Endometrial microvascular endothelial cells (primary cell): ENCODE measurements around the gene UBE2L3. TPM values are rescaled to one million over a fixed set of nuclear protein-coding genes. Genes with fewer than 3 reads are reported as not detected.
"Not testable (repeated sequence)": the region's sequence is repeated elsewhere in the genome, so short reads cannot be mapped to it uniquely, and the experiment has no call there.

Source experiments
- in situ Hi-C: cut with HindIII; loops from 2 replicates; pipeline ENCODE4 v1.10.0; 2017; ENCODE audit warnings: low sequenced_read_pairs, low pct_unique_long_range_greater_than_20kb; ENCODE audit errors: inconsistent ontology term
- total RNA-seq: library from RNA; depleted of rRNA; stranded (reverse); fragments of >200 nt; gene quantifications from one replicate; pipeline ENCODE4 v1.2.3, GENCODE V29; 2015; ENCODE audit errors: inconsistent ontology term

UBE2L3 gene
- 56.3 TPM for total RNA-seq

- in situ Hi-C loops, result no loop called here
Measured at GRCh38 chr22:21567456-21568346, at the start of gene UBE2L3. UBE2L3 (plus strand) TSS chr22:21567714; CDS start chr22:21567745, 31 bp downstream.

GRCh38 chr22:21526705-21527500, 40.6 kb upstream of the UBE2L3 start:
- in situ Hi-C loops, result not testable (repeated sequence)

GRCh38 chr22:21531525-21531924, 36.0 kb upstream of the UBE2L3 start:
- in situ Hi-C loops, result not testable (repeated sequence)

DNA sequence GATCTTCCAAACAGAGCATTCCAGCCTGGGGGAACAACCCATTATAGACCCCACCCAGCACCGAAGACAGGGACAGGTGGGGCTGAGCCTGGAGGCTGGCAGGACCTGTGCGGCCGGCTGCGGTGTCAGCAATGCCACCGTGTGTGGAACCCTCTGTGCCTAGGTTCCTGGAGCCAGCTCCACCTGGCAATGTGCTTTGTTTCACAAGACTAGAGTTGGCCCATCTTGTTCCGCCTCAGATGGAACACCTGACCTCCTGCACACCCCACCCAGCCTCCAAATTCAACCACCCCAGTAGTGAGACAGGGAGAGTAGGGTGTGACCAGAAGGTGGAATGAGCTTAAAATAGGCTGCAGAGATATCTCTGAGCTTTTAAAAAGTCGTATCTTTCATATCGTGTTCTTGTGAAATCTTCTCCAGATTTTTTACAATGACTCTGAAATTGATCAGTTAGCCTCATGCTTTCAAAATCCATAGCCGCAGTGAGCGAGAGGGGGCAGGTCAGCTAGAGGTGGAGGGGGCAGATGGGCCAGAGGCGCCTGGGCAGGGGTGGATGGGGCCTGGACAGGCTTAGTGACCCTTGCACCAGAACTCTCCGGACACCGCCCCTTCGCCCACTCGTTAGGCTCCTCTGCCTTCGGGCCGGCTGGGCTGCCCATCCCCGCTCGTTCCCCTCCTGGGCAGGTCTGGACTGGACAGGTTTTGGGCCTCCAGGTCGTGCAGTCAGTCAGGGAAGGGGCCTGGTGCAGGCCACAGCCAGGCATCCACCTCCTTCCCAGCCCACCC, 34.5 kb upstream of the UBE2L3 start:
- in situ Hi-C loops, result not testable (repeated sequence)

DNA sequence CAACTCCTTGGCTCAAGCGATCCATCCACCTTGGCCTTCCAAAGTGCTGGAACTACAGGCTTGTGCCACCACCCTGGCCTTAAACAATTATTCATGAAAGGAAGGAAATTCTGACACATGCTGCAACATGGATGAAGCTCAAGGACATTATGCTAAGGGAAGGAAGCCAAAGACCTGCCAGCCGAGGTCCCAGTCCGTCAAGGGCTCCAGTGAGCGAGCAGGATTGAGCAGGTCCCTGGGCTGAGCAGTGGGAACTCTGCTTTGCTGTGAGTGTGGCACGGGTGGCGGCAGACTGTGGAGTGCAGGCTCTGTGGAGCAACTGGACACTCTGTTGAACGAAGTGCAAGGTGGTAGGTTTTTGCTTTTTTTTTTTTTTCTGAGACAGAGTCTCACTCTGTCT, 27.7 kb upstream of the UBE2L3 start:
- in situ Hi-C loops, result not testable (repeated sequence)

- in situ Hi-C loops, result not testable (repeated sequence)
Measured at GRCh38 chr22:21544432-21545322, 22.8 kb upstream of the UBE2L3 start.

GRCh38 chr22:21549558-21549957, 18.0 kb upstream of the UBE2L3 start:
- in situ Hi-C loops, result not testable (repeated sequence)

- in situ Hi-C loops, result not testable (repeated sequence)
Measured at GRCh38 chr22:21550008-21550677, 17.4 kb upstream of the UBE2L3 start.

- in situ Hi-C loops, result not testable (repeated sequence)
Measured at GRCh38 chr22:21550678-21551047, 16.9 kb upstream of the UBE2L3 start.

GRCh38 chr22:21551361-21551760, 16.2 kb upstream of the UBE2L3 start, which contains the start of gene RIMBP3C:
RIMBP3C (minus strand) TSS chr22:21551461; CDS start chr22:21550976, 485 bp downstream.
- in situ Hi-C loops, result not testable (repeated sequence)

- in situ Hi-C loops, result not testable (repeated sequence)
Measured at GRCh38 chr22:21559345-21560125, 8.0 kb upstream of the UBE2L3 start.

- in situ Hi-C loops, result not testable (repeated sequence)
Measured at GRCh38 chr22:21560657-21561056, 6.9 kb upstream of the UBE2L3 start.

- in situ Hi-C loops, result no loop called here
Measured at GRCh38 chr22:21563912-21564311, 3.6 kb upstream of the UBE2L3 start.

DNA sequence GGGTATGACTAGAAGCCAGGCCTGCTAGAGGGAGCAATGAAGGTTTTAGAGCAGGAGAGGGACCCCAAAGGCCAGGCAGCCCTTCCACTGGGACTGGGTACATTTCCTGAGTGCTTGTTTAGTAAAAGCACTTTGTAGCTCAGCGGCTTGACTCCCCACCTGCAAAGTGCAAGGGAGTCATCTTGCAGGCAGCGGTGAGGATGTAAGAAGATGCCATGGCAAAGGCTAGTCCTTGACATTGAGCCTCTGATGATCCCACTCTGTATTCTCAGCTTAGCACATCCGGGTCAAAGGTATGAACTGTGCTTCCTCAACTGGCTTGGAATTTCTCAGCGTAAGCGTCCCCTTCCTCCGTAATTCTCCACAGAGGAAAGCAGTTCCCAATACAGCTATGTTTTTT, 3.1 kb upstream of the UBE2L3 start:
- in situ Hi-C loops, result no loop called here

DNA sequence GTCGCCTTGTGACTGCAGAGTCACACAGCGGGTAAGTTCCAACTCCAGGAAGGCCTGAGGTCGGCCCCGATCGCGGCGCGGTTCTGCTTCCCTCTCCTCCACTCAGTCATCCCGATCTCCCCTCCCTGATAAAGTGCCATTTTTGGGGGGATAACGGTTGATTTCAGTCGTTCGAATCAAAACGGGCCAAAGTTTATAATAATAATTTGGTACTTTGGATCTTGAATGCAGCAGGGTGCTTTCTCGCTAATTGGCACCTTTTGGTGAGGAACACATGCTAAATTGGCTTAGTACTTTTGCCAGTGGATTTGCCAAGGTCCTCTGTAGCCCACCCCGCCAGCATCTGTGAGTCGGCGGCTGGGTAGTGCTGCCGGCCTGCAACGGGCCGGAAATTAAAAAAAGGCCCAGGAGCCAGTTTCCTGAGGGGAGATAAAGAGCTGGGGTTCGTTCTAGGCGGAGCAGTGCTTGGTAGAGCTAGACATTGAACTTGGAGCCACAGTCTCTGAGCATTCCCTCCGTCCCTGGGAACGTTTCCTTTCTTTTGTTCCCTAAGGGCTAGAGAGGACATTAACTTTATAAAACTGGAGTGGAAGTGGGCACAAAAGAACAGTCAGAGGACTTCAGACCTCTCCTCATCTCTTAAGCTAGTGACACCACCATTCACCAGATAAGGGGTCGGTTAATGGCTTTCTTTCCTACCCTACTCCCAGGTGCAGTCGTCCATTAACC, 997 bp downstream of the UBE2L3 start:
- in situ Hi-C loops, result no loop called here

GRCh38 chr22:21569076-21569427, 1.5 kb downstream of the UBE2L3 start:
- in situ Hi-C loops, result not testable (repeated sequence)
